ENCODE data around the gene CYP2E1.

- TF ChIP-seq CTCF (conservative IDR thresholded peaks at IDR 0.05 in 1 of 2, IDR thresholded peaks at IDR 0.05 in 1 of 2; ENCODE audit: low read depth in 1 of 2, low read length in 2 of 2) (no peak), EZH2 (IDR thresholded peaks at IDR 0.05; ENCODE audit: low read length, missing control alignments) (no peak)
These were observed 658 bp downstream of the CYP2E1 start for GRCh38 chr10:133527771-133528271.

Data from fibroblast of lung (primary cell).